H1 (cell line): ENCODE data around the gene OSBPL6. TPM values are rescaled to one million over a fixed set of nuclear protein-coding genes. Genes with fewer than 3 reads are reported as not detected.

Source experiments
- CBX5 ChIP-seq: fragments of 300-800, 300-1000 bp; sonication (generic); IDR thresholded peaks from 2 replicates; pipeline ENCODE4 v1.7.1; 2016; ENCODE audit warnings: antibody characterized with exemption, low read length, low read depth
- JUN ChIP-seq: IDR thresholded peaks from 2 replicates; pipeline ENCODE4 v1.6.1; 2011; ENCODE audit warnings: low read depth, mild to moderate bottlenecking, improper control_type of control experiment, low read length
- SIN3A ChIP-seq, 2 experiments: IDR thresholded peaks in 1 of 2; conservative IDR thresholded peaks in 1 of 2; 2 replicates each; pipeline ENCODE4 v1.6.1; 2011 to 2012; ENCODE audit warnings: low read length in 2 of 2, improper control_type of control experiment in 1 of 2, low read depth in 1 of 2, mild to moderate bottlenecking in 1 of 2
- SP2 ChIP-seq: IDR thresholded peaks from 2 replicates; pipeline ENCODE4 v1.6.1; 2012; ENCODE audit warnings: mild to moderate bottlenecking, low read length, inconsistent platforms
- SRF ChIP-seq: IDR thresholded peaks from 2 replicates; pipeline ENCODE4 v1.6.1; 2011; ENCODE audit warnings: mild to moderate bottlenecking, low read depth, low read length, moderate library complexity
- YY1 ChIP-seq: IDR thresholded peaks from 2 replicates; pipeline ENCODE4 v1.6.1; 2011; ENCODE audit warnings: low read depth, mild to moderate bottlenecking, low read length
- polyA plus RNA-seq, 7 experiments: library from polyadenylated mRNA; depleted of rRNA in 3 of 7; stranded (reverse) in 5 of 7; unstranded in 2 of 7; fragments of >200 nt in 5 of 7; fragments of 200-250 nt in 2 of 7; gene quantifications; 1 replicate in 5 of 7; 2 replicates in 1 of 7; 4 replicates in 1 of 7; pipeline versions ENCODE4 v1.2.1 to v1.2.3, GENCODE V29; 2011 to 2013; ENCODE audit warnings: missing spikeins in 2 of 7, mixed read lengths in 2 of 7
- total RNA-seq: library from RNA; stranded (reverse); fragmentation: NEBNext Ultra II Directional; extraction: Animal tissue kit (Norgen Biotek cat#: 25700); gene quantifications from 2 replicates; pipeline ENCODE4 v1.2.1, GENCODE V29; 2021

Gene OSBPL6
- total and polyA plus RNA-seq, 2 of the 8 experiments (the other 6 are each of a cell fraction or from before 2014, with no cell fraction given), result 1.7 to 5.6 TPM

GRCh38 chr2:178200331-178200730, 6.0 kb downstream of the OSBPL6 start (continued):
- TF ChIP-seq SP2 (no peak), CBX5 (no peak), SRF (no peak), YY1 (no peak), JUN (no peak), SIN3A (conservative IDR thresholded peaks at IDR 0.05 in 1 of 2, IDR thresholded peaks at IDR 0.05 in 1 of 2; ENCODE audit: low read depth in 1 of 2, low read length in 2 of 2) (no peak)
